Left ventricle myocardium inferior (tissue), 1 donor: Measurements from ENCODE around the gene UBE2E2. TPM values are rescaled to one million over a fixed set of nuclear protein-coding genes. Genes with fewer than 3 reads are reported as not detected.

Experiments used
- DNase-seq: peaks from one replicate; pipeline ENCODE4 v3.0.0-alpha.2; 2020
- H3K27ac ChIP-seq: fragments of 200-600 bp; replicated peaks from 2 replicates; pipeline ENCODE4 v1.8.0; 2021
- H3K27me3 ChIP-seq: fragments of 200-600 bp; 2 replicates; pipeline ENCODE4 v1.8.0; 2021; ENCODE audit warnings: low read depth
- H3K36me3 ChIP-seq: fragments of 200-600 bp; 2 replicates; pipeline ENCODE4 v1.8.0; 2021
- H3K4me1 ChIP-seq: fragments of 200-600 bp; 2 replicates; pipeline ENCODE4 v1.8.0; 2021
- H3K4me3 ChIP-seq: fragments of 200-600 bp; 2 replicates; pipeline ENCODE4 v1.8.0; 2021; ENCODE audit warnings: mild to moderate bottlenecking, moderate library complexity
- H3K9me3 ChIP-seq: fragments of 200-600 bp; replicated peaks from 2 replicates; pipeline ENCODE4 v1.8.0; 2021
- CTCF ChIP-seq: fragments of 200-600 bp; IDR thresholded peaks from 2 replicates; pipeline ENCODE4 v1.8.0; 2021; ENCODE audit warnings: antibody characterized with exemption, mild to moderate bottlenecking, borderline replicate concordance
- intact Hi-C: fragments of 100-400 bp; cut with micrococcal nuclease; formaldehyde crosslinking; loops from one replicate; pipeline ENCODE4 v1.11.0; 2022
- total RNA-seq: library from RNA; stranded (reverse); fragmentation: NEBNext Ultra II Directional; extraction: Animal tissue kit (Norgen Biotek cat#: 25700); gene quantifications from one replicate; pipeline ENCODE4 v1.2.1, GENCODE V29; 2021
- donor health status: DM: no; HTN: yes; CAD: no; lungs with severe emphysema.

UBE2E2 gene
- total RNA-seq, 1 donor from 2014 or later, result 47.2 TPM

GRCh38 chr3:23389089-23389488 is 186.0 kb downstream of the UBE2E2 start:
- intact Hi-C loops, result no loop called here
- no peaks in the 10 kb centered on the region for H3K9me3 ChIP-seq
- no peak for DNase-seq
- H3K36me3 ChIP-seq, result no peaks in the 10 kb centered on the region
- H3K27ac ChIP-seq, result no peak overlapping the region
- no peaks in the 10 kb centered on the region for H3K27me3 ChIP-seq
- no peak for TF ChIP-seq CTCF
- H3K4me1 ChIP-seq, result peaks cover 36% of the 10 kb centered on the region
- H3K4me3 ChIP-seq, result no peak overlapping the region

DNA sequence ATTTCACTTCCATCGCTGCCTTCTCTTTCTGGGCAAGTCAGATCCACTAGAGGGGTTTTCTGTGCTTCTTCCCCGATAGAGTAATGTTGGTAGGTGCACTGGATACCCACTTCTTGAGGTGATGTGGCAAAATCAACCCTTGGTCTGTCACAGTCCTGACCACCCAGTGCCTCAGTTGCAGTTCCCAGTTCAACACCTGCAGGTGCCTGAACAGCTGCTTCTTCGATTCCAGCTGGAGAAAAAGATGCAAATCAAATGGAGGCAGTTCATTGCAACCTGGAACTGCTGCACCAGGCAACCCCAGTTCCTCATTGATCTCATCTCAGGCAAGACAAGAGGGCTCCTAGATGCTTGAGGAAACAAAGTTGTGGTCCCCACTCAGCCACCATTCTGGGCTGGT is 186.6 kb downstream of the UBE2E2 start:
- no peak overlapping the region for H3K4me3 ChIP-seq
- H3K36me3 ChIP-seq, result no peaks in the 10 kb centered on the region
- no peaks in the 10 kb centered on the region for H3K9me3 ChIP-seq
- no peak for DNase-seq
- TF ChIP-seq CTCF, result no peak
- H3K27me3 ChIP-seq, result no peaks in the 10 kb centered on the region
- no peak overlapping the region for H3K27ac ChIP-seq
- intact Hi-C loops, result no loop called here
- H3K4me1 ChIP-seq, result peaks cover 36% of the 10 kb centered on the region

DNA sequence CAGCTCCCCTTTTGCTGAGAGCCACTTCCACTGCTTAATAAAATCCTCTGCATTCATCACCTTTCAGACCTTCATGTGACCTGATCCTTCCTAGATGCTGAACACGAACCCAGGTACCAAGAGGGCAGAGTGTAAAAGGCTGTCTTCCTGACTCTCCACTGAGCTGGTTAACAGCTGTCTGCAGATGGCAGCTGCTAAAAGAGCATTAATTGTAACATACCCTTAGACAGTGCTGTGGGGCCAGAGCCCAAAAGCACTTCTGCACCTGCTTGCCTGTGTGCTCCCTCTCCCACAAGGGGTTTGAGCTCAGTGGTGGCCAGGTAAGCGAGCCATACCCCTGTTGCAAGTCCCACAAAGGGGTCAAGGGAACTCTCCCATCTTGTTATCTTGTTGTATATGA is 187.3 kb downstream of the UBE2E2 start:
- intact Hi-C loops, result no loop called here
- TF ChIP-seq CTCF, result no peak
- H3K4me1 ChIP-seq, result peaks cover 31% of the 10 kb centered on the region

DNA sequence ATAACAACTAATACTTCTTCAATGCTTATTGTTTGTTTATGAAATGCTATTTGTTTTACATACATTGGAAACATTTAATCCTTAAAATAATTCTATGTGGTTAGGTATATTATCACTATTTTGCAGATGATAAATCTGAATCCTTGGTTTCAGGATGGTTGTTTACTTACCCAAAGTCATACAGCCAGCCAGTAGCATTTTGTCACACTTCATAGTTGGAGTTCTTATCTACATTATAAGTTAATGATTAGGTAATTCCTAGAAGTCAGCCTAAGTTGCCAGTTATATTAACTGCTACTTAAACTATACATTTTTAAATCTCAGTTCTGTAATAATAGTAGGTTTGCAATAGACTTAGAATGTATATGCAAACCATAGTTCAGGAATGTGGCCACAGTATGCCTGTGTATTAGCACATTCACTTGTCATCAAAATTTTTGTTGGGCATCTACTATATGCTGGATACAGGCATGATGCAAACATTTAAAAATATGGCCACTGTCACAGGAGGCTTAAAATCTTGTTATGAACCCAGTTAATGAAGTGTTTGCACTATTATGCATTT is 187.9 kb downstream of the UBE2E2 start:
- intact Hi-C loops, result no loop called here
- H3K36me3 ChIP-seq, result no peaks in the 10 kb centered on the region

More for the DNA sequence above, 187.3 kb downstream of the UBE2E2 start:
- H3K27me3 ChIP-seq, result no peaks in the 10 kb centered on the region
- H3K36me3 ChIP-seq, result no peaks in the 10 kb centered on the region
- H3K4me3 ChIP-seq, result no peak overlapping the region
- H3K9me3 ChIP-seq, result no peaks in the 10 kb centered on the region
- no peak overlapping the region for H3K27ac ChIP-seq
- no peak for DNase-seq

DNA sequence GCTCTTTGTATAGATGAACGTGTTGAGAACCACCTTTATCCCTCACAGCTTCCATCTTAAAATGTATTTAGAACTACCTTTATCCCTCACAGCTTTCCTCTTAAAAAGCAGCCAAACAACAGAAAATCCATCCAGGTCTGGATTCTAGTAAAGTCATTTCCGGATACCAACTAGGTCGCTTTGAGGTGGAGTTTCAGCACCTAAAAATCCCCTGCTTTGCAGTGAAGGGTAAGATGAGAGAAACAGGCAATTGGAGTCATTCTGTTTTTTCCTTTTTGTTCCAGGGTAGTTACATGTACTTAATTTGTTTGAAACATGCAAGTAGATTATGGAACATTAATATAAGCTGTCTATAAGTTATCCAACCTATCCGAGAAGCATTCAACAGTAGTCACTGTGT is 192.0 kb downstream of the UBE2E2 start:
- TF ChIP-seq CTCF, result no peak
- intact Hi-C loops, result no loop called here
- no peaks in the 10 kb centered on the region for H3K36me3 ChIP-seq
- peaks cover 10% of the 10 kb centered on the region for H3K4me1 ChIP-seq
- H3K4me3 ChIP-seq, result no peak overlapping the region
- no peaks in the 10 kb centered on the region for H3K27me3 ChIP-seq
- H3K27ac ChIP-seq, result no peak overlapping the region
- H3K9me3 ChIP-seq, result no peaks in the 10 kb centered on the region
- DNase-seq, result no peak

More for the DNA sequence above, 187.9 kb downstream of the UBE2E2 start:
- DNase-seq, result no peak
- no peak overlapping the region for H3K4me3 ChIP-seq
- no peaks in the 10 kb centered on the region for H3K9me3 ChIP-seq
- TF ChIP-seq CTCF, result no peak
- peaks cover 25% of the 10 kb centered on the region for H3K4me1 ChIP-seq
- no peaks in the 10 kb centered on the region for H3K27me3 ChIP-seq
- H3K27ac ChIP-seq, result no peak overlapping the region
